Activated CD8-positive, alpha-beta memory T cell treated with anti-CD3 and anti-CD28 coated beads, Interleukin-2, amount 50 U/mL, for 24 hours (primary cell): ENCODE results near the gene ZMIZ2.
"Not testable (repeated sequence)": the region's sequence is repeated elsewhere in the genome, so short reads cannot be mapped to it uniquely, and the experiment has no call there.

ENCODE experiments used
- DNase-seq: peaks from one replicate; pipeline ENCODE4 v3.0.0-alpha.2; 2020; ENCODE audit errors: extremely low read depth

The ZMIZ2 gene

GRCh38 chr7:44802418-44803025 is 53.9 kb downstream of the ZMIZ2 start:
- DNase-seq: no peak

- DNase-seq: not testable (repeated sequence)
Measured at GRCh38 chr7:44803828-44804519, 55.3 kb downstream of the ZMIZ2 start.

GRCh38 chr7:44805950-44806349 is 57.3 kb downstream of the ZMIZ2 start:
- DNase-seq: no peak

DNA sequence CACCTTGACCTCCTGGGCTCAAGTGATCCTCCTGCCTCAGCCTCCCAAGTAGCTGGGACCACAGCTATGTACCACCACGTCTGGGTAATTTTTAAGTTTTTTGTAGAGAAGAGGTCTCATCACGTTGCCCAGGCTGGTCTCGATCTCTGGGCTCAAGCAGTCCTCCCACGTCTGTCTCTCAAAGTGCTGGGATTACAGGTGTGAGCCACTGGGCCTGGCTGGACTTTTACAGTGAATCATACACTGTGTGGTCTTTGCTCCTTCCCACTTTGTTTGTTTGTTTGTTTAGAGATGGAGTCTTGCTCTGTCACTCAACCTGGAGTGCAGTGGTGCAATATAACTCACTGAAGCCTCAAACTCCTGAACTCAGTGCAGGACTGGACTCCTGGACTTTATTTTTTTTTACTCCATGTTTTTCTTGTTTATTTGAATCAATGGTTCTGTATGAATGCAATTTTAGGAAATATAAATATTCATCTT is 60.3 kb downstream of the ZMIZ2 start:
- no peak for DNase-seq

DNA sequence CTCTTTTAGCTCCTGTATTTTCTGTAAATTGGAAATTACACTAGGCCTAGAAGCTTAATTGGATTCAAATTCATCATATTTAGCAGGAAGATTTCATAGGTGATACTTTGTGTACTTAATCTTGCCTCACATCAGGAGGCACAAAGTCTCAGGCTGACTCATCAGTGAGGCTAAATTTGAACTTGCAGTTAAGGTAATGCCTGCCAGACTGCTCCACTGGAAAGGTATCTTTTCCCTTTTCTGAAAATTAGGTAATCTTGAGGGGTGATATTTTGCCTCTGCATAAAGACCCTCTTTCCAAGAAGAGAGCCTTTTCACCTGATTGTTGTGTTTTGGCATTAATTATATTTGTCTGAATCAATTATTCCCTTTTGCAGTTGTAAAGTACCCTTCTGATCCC is 62.4 kb downstream of the ZMIZ2 start:
- DNase-seq: no peak

- DNase-seq: no peak
Measured at GRCh38 chr7:44811571-44811970, 62.9 kb downstream of the ZMIZ2 start.

DNA sequence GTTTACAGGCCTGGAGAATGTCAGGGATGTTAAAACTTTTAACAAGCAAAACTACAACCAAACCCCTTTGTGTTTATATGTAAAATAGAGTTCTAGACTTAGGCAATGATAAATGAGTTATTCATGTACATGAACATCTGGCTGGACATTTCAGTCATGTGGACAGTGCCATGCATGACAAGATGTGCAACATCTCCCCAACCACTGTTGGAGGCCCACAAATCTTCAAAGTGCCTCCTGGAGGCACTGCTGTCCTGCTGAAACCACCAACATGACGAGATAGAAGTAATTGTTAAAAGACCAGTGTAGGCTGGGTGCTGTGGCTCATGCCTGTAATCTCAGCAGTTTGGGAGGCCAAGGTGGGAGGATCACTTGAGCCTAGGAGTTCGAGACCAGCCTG is 66.3 kb downstream of the ZMIZ2 start:
- no peak for DNase-seq

DNA sequence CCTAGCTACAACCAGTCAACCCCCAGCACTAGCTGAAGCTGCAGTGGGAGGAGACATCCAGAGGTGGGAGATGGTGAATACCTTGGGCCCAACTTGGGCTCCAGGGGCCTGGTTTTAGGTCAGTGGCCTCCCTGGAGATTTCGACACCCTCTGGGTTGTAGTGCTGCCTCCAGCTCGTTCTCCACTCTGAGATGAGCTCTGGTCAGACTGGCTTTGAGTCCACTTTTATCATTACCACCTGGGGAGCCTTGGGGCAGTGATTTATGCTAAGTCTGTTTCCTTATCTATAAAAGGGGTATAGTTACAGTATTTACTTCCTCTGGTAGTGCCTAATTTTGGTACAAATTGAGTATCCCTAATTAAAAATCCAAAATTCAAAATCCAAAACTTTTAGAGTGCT is 70.6 kb downstream of the ZMIZ2 start:
- DNase-seq: no peak
